Muscle of leg (tissue), 11 donors: Measurements from ENCODE around the gene MXD3. TPM values are rescaled to one million over a fixed set of nuclear protein-coding genes. Genes with fewer than 3 reads are reported as not detected.

Experiments used
- DNase-seq: peaks from one replicate; pipeline ENCODE4 v3.0.0; 2013
- H3K27ac ChIP-seq: one replicate; pipeline ENCODE4 v1.5.1; 2013; ENCODE audit warnings: mild to moderate bottlenecking, low read length, control low read depth
- H3K27me3 ChIP-seq: one replicate; pipeline ENCODE4 v1.6.1; 2013; ENCODE audit warnings: low read length; ENCODE audit not compliant: control insufficient read depth, insufficient read depth
- H3K36me3 ChIP-seq: one replicate; pipeline ENCODE4 v1.6.1; 2013; ENCODE audit warnings: low read length; ENCODE audit not compliant: control insufficient read depth, insufficient read depth
- H3K4me1 ChIP-seq: one replicate; pipeline ENCODE4 v1.6.1; 2013; ENCODE audit warnings: low read length; ENCODE audit not compliant: control insufficient read depth, insufficient read depth
- H3K4me3 ChIP-seq: one replicate; pipeline ENCODE4 v1.5.1; 2013; ENCODE audit warnings: low read length, control low read depth
- H3K9me3 ChIP-seq: replicated peaks from 2 replicates; pipeline ENCODE4 v1.6.1; 2013; ENCODE audit warnings: low read depth, low read length; ENCODE audit not compliant: control insufficient read depth
- WGBS: methylation state at CpG from one replicate; pipeline ENCODE4 v1.1.5; 2013; ENCODE audit warnings: missing lambda C conversion rate; ENCODE audit not compliant: insufficient coverage; 5-methylcytosine and 5-hydroxymethylcytosine counted together
- polyA plus RNA-seq, 8 donors: library from polyadenylated mRNA; unstranded; fragments of 120-200 nt; gene quantifications; one replicate each; pipeline versions ENCODE4 v1.2.1 to v1.2.3, GENCODE V29; 2013; ENCODE audit warnings: inconsistent platforms in 1 of 8, low replicate concordance in 1 of 8; ENCODE audit not compliant: insufficient read length in 8 of 8, insufficient read depth in 1 of 8
- total RNA-seq: library from RNA; stranded (reverse); fragments of 120-200 nt; gene quantifications from one replicate; pipeline ENCODE4 v1.2.4, GENCODE V29; 2013

Gene MXD3
- total and polyA plus RNA-seq, 9 donors = 18.0 to 36.7 (median 24.1) TPM

- no peak for DNase-seq
- peaks cover 53% of the 10 kb centered on the region for H3K36me3 ChIP-seq
- 20% methylated on average over 3 of the region's 19 CpGs for WGBS
- peaks cover 69% of the 10 kb centered on the region for H3K4me1 ChIP-seq
- H3K27me3 ChIP-seq = no peaks in the 10 kb centered on the region
- peak overlapping the region; percentile 85 for H3K27ac ChIP-seq
- no peaks in the 10 kb centered on the region for H3K9me3 ChIP-seq
- H3K4me3 ChIP-seq = peak overlapping the region; percentile 96
These were observed 7.1 kb downstream of the MXD3 start for GRCh38 chr5:177304392-177305119.

GRCh38 chr5:177303925-177304391, 7.7 kb downstream of the MXD3 start:
- Histone ChIP-seq H3K4me3 (peak overlapping the region; percentile 96), H3K4me1 (peaks cover 67% of the 10 kb centered on the region), H3K27me3 (no peaks in the 10 kb centered on the region), H3K9me3 (no peaks in the 10 kb centered on the region), H3K27ac (peak overlapping the region; percentile 85), H3K36me3 (peaks cover 52% of the 10 kb centered on the region)
- 1% methylated on average over 25 of the region's 25 CpGs for WGBS
- no peak for DNase-seq

GRCh38 chr5:177303121-177303924, 8.4 kb downstream of the MXD3 start, which contains the start of the genes PRELID1 and RAB24:
PRELID1 (plus strand) TSS chr5:177303799; CDS start chr5:177303986, 187 bp downstream.
RAB24 (minus strand) TSS chr5:177303719; CDS start chr5:177303288, 431 bp downstream.
- H3K27me3 ChIP-seq = no peaks in the 10 kb centered on the region

GRCh38 chr5:177302354-177303110, 9.2 kb downstream of the MXD3 start:
- H3K4me3 ChIP-seq = peak overlapping the region; percentile 96
- H3K4me1 ChIP-seq = peaks cover 59% of the 10 kb centered on the region
- H3K9me3 ChIP-seq = no peaks in the 10 kb centered on the region
- no peaks in the 10 kb centered on the region for H3K27me3 ChIP-seq
- DNase-seq = no peak
- peak overlapping the region; percentile 86 for H3K27ac ChIP-seq
- H3K36me3 ChIP-seq = peaks cover 53% of the 10 kb centered on the region
- 22% methylated on average over 11 of the region's 24 CpGs for WGBS

More at GRCh38 chr5:177303121-177303924, 8.4 kb downstream of the MXD3 start, which contains the start of the genes PRELID1 and RAB24:
- DNase-seq = peak; percentile 94
- WGBS = under 1% methylated on average over 100 of the region's 100 CpGs
- Histone ChIP-seq H3K36me3 (peaks cover 54% of the 10 kb centered on the region), H3K9me3 (no peaks in the 10 kb centered on the region), H3K4me3 (peak within 1 kb of the TSS; percentile 96), H3K27ac (peak within 1 kb of the TSS; percentile 86), H3K4me1 (peaks cover 63% of the 10 kb centered on the region)

- H3K9me3 ChIP-seq = no peaks in the 10 kb centered on the region
- H3K27me3 ChIP-seq = no peaks in the 10 kb centered on the region
- peaks cover 48% of the 10 kb centered on the region for H3K36me3 ChIP-seq
- no peak overlapping the region for H3K4me3 ChIP-seq
- no peak overlapping the region for H3K27ac ChIP-seq
- 70% methylated on average over 7 of the region's 7 CpGs for WGBS
- peaks cover 55% of the 10 kb centered on the region for H3K4me1 ChIP-seq
- peak; percentile 40 for DNase-seq
These were observed 10.1 kb downstream of the MXD3 start for GRCh38 chr5:177301503-177302165.

- Histone ChIP-seq H3K4me1 (peaks cover 59% of the 10 kb centered on the region), H3K9me3 (no peaks in the 10 kb centered on the region), H3K36me3 (peaks cover 48% of the 10 kb centered on the region), H3K27ac (peak overlapping the region; percentile 81), H3K4me3 (no peak overlapping the region), H3K27me3 (no peaks in the 10 kb centered on the region)
- DNase-seq = no peak
- WGBS = no CpG with 5 or more reads among the region's 2 CpGs
These were observed 10.7 kb downstream of the MXD3 start for GRCh38 chr5:177300951-177301350.

GRCh38 chr5:177300236-177300880, 11.3 kb downstream of the MXD3 start:
- Histone ChIP-seq H3K4me1 (peaks cover 59% of the 10 kb centered on the region), H3K27ac (peak overlapping the region; percentile 81), H3K36me3 (peaks cover 48% of the 10 kb centered on the region), H3K9me3 (no peaks in the 10 kb centered on the region), H3K4me3 (no peak overlapping the region), H3K27me3 (no peaks in the 10 kb centered on the region)
- peak; percentile 88 for DNase-seq
- no CpG with 5 or more reads among the region's 4 CpGs for WGBS

GRCh38 chr5:177299697-177300096, 12.0 kb downstream of the MXD3 start:
- Histone ChIP-seq H3K4me1 (peaks cover 54% of the 10 kb centered on the region), H3K36me3 (peaks cover 50% of the 10 kb centered on the region)
- 94% methylated on average over 3 of the region's 9 CpGs for WGBS

GRCh38 chr5:177297922-177298321, 13.8 kb downstream of the MXD3 start:
- no peaks in the 10 kb centered on the region for H3K27me3 ChIP-seq
- no peak for DNase-seq
- no peak overlapping the region for H3K4me3 ChIP-seq
- peaks cover 45% of the 10 kb centered on the region for H3K4me1 ChIP-seq
- H3K36me3 ChIP-seq = peaks cover 61% of the 10 kb centered on the region
- WGBS = no CpG with 5 or more reads among the region's 2 CpGs
- no peaks in the 10 kb centered on the region for H3K9me3 ChIP-seq
- H3K27ac ChIP-seq = no peak overlapping the region

More at GRCh38 chr5:177299697-177300096, 12.0 kb downstream of the MXD3 start:
- DNase-seq = no peak
- Histone ChIP-seq H3K9me3 (no peaks in the 10 kb centered on the region), H3K27me3 (no peaks in the 10 kb centered on the region), H3K4me3 (no peak overlapping the region), H3K27ac (peak overlapping the region; percentile 81)
